ENCODE data around the gene ENGASE. TPM values are rescaled to one million over a fixed set of nuclear protein-coding genes. Genes with fewer than 3 reads are reported as not detected.

ENGASE gene
- total and polyA plus RNA-seq, 2 of the 8 experiments (the other 6 are each of a cell fraction or from before 2014, with no cell fraction given), result 9.3 to 36.1 TPM

GRCh38 chr17:79117905-79118487, 43.4 kb downstream of the ENGASE start (continued):
- TF ChIP-seq PHF8 (conservative IDR thresholded peaks at IDR 0.05; ENCODE audit: low read depth, low read length) (no peak), USF2 (IDR thresholded peaks at IDR 0.05; ENCODE audit: low read length) (no peak), MAFK (IDR thresholded peaks at IDR 0.05; ENCODE audit: low read depth, low read length) (no peak), TAF7 (optimal IDR thresholded peaks at IDR 0.05; ENCODE audit: borderline replicate concordance, low read depth, low read length) (no peak), CHD7 (IDR thresholded peaks at IDR 0.05; ENCODE audit: insufficient replicate concordance, low read length) (no peak), CREB1 (IDR thresholded peaks at IDR 0.05) (no peak), KDM1A (IDR thresholded peaks at IDR 0.05; ENCODE audit: borderline replicate concordance, low read length) (no peak), SRF (IDR thresholded peaks at IDR 0.05; ENCODE audit: low read depth, low read length) (no peak)
